ENCODE data around the gene IRF7.

Gene IRF7

GRCh38 chr11:587546-587945, 28.2 kb downstream of the IRF7 start:
- H3K4me3 ChIP-seq (ENCODE audit: low read depth, low read length), result no peak overlapping the region
- no peak for TF ChIP-seq CTCF (IDR thresholded peaks at IDR 0.05; ENCODE audit: borderline replicate concordance, insufficient read depth, low read depth, low read length)

- TF ChIP-seq CTCF (IDR thresholded peaks at IDR 0.05; ENCODE audit: borderline replicate concordance, insufficient read depth, low read depth, low read length), result no peak
These were observed 29.1 kb downstream of the IRF7 start for GRCh38 chr11:586376-587316.

GRCh38 chr11:584287-584686, 31.5 kb downstream of the IRF7 start:
- no peak overlapping the region for H3K4me3 ChIP-seq (ENCODE audit: low read depth, low read length)
- TF ChIP-seq CTCF (IDR thresholded peaks at IDR 0.05; ENCODE audit: borderline replicate concordance, insufficient read depth, low read depth, low read length), result no peak

More at GRCh38 chr11:586376-587316, 29.1 kb downstream of the IRF7 start:
- H3K4me3 ChIP-seq (ENCODE audit: low read depth, low read length), result no peak overlapping the region

GRCh38 chr11:581752-582151, 34.0 kb downstream of the IRF7 start:
- TF ChIP-seq CTCF (IDR thresholded peaks at IDR 0.05; ENCODE audit: borderline replicate concordance, insufficient read depth, low read depth, low read length), result no peak
- no peak overlapping the region for H3K4me3 ChIP-seq (ENCODE audit: low read depth, low read length)

- H3K4me3 ChIP-seq (ENCODE audit: low read depth, low read length), result no peak overlapping the region
- no peak for TF ChIP-seq CTCF (IDR thresholded peaks at IDR 0.05; ENCODE audit: borderline replicate concordance, insufficient read depth, low read depth, low read length)
These were observed 34.4 kb downstream of the IRF7 start for GRCh38 chr11:581342-581741.

GRCh38 chr11:579830-580601, 35.7 kb downstream of the IRF7 start:
- no peak for TF ChIP-seq CTCF (IDR thresholded peaks at IDR 0.05; ENCODE audit: borderline replicate concordance, insufficient read depth, low read depth, low read length)
- H3K4me3 ChIP-seq (ENCODE audit: low read depth, low read length), result no peak overlapping the region

All from GM12875 (cell line).